Globus pallidus (tissue), 1 donor: ENCODE measurements around the gene NBEA.
A peak's percentile ranks its signal among the peaks of the same experiment; 100 is the strongest.

Experiments used
- DNase-seq: peaks from one replicate; pipeline ENCODE4 v3.0.0-alpha.2; 2015; ENCODE audit warnings: low spot score

Gene NBEA

DNA sequence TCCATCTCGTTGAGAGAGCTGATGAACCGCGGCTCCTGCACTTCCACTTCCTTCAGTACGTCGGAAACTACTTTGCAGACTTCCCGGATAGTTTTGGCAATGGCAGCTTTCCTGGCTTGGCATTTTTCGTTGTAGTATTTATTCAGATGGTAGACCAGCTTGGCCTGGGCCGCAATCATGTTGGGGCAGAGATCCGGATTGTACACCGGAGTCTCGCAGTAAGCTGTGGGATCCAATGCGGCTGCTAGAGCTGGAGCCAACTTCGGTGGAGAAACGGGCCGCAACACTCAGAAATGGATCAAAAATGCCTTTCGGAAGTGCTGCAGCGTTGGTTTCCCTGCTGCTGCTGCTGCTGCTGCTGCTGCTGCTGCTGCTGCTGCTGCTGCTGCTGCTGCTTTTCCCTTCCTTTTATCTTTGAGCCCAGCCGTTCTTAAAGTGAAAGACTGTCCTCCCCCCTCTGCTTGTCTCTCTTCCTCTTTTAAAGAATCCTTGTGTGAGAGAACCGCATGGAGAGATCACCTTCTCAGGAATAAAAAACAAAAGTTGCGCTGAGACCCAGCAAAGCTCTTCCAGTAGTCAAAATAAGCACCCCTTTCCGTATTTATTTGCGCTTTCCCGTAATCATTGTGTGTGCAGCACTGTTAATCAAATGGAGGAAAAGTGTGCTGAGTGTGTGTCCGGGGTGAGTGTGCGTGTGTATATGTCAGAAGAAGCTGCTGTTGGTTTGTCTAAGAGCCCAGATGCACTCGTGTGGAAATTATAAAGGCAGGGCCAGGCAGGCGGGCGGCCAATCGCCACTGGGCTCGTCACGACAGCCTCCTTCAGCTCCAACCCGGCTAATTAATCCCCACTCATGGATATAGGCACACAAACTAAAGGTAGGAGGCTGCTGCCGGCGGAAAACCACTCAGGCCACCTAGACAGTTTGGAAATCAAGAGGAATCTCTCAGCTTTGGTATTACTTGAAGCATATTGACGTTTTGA, 534.2 kb downstream of the NBEA start, which contains the start of gene MAB21L1:
MAB21L1 (minus strand) TSS at position 730 of the 984 bp plus-strand sequence; CDS start at position 179, 551 bp downstream.
- DNase-seq, result peak; percentile 35

DNA sequence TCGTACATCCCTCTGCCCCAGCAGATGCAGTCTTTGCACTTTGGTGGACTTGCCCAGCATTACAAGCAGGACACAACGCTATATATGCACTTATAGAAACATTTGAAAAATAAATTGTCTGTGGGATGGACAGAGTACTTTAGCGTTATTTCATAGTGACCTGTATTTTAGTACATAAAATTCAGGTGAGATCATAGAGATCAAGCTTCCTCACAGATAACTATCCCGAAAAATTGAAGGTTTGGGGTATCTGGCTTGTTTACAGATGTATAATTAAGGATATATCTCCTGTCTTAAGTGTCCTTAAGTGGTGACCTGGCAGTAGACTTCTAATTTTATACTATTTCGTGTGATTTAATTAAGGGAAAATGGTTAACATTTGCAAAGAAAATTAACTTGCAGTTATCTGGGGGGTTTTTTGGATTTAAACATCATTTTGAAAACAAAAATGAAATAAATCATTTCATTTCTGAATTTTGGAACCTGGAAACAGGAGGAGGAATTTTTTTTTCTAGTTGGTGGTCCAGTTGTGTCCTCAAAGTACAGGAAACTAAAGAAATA, 535.4 kb downstream of the NBEA start:
- DNase-seq, result no peak

DNA sequence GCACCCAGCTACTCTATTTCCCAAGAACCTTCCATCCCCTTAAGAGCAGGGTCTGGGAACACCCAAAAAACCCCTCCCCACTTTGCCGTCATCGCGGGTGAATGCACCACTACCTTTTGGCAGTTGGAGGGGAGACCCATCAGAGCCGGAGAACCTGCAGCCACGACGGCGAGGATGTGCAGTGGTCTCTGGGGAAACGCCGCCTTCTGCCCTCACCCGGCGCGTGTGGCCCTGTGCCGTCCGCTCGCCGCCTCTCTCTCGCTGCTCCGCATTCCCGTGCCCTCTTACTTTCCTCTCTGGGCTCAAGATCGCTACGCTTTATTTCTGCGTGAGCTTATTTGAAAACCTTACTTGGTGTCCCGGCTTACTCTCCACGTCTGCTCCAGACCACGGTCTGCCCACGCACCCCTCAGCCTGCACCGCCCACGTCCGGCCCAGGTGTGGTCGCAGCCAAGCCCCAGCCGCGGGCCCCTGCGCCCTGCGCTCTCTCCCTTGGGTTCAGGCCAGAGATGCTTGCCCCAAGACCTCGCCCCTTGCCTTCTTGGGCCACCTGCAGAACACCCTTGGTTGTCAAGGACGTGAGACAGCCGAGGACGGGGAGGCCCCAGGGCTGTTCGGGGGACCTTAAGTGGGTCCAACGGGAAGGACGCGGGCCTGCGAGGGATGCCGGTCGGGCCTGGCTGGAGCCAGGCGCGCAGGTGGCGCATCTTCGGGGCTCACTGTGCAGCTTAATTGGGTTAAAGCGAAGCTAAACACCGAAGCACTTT, 536.4 kb downstream of the NBEA start:
- no peak for DNase-seq

DNA sequence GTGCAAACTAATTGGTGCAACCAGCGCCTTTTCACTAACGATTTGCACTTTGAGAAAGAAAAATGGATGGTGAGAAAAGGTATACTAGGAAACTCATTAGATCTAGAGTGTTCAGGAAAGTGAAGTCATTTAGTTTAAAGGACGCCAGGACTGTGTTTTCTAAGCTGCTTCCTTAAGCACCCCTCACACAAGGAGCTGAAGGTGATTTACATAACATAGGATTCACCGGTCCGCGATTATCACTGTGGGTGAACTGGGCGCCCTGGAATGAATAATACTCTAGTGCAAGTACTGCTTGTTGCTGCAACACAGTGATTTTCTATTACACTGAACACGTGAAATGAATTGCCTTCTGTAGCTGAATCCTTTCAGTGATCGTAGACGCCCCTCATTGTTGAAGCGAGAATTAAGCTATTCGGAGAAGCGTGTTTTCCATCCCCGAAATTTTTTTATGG, 537.0 kb downstream of the NBEA start:
- DNase-seq, result no peak

DNA sequence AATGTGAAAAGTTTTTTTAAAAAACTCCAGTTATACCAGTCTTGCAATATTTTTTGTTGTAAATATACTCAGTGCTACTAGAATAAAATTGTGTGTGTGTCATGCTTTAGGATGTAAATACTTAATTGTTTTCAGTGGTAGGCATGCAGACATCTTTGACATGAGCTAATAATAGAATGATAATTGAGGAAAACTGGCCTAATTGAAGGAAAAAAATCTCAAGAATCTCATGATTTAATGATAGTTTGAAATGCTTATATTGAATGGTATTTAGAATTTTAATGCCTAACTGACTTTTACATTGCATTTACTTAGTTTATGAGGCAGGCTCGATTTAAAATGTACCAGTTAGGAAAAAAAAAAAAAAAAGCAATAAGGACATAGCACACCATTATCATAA, 537.6 kb downstream of the NBEA start:
- no peak for DNase-seq

DNA sequence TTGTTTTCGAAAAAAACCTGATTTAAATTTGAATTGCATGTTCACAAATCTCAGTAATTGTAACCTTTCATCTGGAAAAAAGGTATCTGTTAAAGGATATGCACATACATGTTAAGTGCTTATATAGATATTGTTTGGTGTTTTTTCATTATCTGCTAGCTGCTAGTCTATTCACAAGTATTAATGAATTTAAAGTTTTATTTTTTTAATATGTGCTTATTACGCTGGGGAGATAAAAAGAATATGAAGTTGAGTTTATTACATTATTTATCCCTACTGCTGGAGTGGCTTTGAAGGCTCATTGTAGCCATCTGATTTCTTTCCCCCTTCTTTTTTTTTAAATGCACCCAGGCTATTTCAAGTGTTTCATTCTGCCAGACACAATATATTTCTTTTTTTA, 538.3 kb downstream of the NBEA start:
- no peak for DNase-seq

DNA sequence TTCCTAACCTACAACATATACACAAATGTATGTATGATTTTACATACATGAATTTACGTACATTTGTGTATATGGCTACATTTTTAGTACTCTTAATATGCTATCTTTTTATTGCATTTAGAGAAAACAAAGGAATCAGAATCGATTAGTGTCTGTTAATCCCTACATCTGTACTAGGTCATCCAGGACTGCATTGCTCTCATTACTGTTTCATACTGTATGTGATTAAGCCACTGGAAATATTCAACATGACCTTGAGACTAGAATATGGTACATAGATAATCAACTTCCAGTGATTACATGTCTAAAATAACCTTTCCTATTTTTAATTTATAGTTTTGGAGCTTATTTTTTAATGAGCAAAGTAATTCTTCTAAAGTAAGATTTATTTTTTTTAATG, 539.7 kb downstream of the NBEA start:
- DNase-seq, result no peak

DNA sequence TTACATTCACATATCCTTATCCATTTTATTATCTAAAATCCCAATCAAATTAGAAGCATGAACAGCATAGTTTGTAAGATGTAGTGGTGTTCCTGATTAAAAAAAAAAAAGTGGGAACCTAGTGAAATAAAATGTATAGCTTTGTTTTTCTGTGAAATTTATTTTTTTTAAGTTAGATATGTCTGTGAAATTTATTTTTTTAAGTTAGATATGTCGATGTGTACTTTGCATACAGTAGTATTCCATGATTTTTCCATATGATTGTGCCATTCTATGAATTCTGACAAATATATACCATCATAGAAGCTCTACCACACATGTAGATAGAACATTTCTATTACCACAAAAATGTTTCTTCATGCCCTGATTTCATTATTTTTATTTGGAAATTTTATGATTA, 540.5 kb downstream of the NBEA start:
- DNase-seq, result no peak

DNA sequence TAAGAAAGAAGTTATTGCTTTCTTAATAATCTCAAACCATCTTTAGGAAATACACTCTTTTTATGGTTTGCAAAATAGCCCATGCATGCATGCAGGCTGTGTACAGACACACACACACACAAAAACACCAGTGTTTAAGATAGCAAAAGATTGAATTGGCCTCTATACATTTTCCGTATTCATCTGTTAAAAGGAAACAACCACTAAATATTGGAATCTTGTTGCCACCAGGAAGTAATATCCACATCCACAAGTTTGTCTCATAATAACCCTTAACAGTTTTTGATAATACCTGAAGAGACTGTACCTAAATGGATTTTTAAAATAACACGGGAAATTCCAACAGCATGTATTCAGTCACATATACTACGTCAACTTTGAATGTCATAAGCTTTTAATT, 541.7 kb downstream of the NBEA start:
- DNase-seq, result no peak

DNA sequence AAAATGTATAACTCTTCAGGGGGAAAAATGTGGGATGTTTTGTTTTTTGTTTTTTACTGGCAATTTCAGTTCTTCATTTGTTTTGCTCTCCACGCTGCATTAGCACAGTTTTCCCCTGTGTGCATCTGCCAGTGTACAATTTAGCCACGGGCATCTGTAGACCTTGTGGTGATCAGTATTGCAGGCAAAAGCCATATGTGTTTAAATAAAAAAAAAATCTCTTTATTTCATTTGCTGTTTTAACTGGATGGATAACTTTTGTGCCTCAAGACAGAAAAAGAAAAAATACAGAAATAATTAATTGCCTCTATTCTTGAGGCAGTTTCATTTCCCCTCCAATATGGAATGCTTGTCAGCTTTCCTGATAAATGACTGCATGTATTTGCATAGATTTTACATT, 542.3 kb downstream of the NBEA start:
- DNase-seq, result no peak

DNA sequence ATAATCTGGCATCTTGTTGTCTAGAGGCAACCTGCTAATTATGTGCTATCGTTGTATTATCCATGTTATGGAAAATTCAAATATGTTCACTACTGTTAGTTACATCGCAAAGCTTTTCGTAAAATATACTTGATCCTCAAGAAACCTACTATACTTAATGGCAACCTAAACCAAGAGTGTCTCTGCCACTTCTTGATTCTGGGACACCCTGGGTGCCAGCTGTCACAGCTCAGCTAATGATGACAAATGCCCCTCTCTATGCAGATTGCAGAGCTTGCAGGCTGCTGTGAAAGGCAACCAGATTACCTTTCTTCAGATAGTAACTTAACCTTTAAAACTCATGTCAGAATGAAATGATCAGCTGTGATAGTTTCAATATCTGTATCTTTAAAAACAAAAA, 543.4 kb downstream of the NBEA start:
- no peak for DNase-seq

DNA sequence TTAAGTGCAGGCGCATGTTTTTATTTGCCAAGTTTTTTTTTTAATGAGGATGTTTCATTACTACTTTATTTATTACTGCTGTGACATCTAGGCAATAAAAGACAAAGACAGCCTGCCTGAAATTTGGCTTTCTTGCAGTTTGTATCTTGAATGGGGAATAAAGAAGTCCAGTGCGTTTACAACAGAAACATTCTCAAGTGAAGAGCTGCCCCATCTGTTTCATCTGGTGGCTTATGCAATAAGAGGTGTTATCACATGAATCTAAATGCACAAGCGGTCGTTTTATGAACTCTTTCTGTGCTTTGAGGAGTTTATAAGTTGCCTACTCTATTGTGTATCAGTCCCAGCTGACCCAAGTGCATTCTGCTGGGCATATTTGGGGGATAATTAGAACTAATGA, 547.0 kb downstream of the NBEA start:
- no peak for DNase-seq

DNA sequence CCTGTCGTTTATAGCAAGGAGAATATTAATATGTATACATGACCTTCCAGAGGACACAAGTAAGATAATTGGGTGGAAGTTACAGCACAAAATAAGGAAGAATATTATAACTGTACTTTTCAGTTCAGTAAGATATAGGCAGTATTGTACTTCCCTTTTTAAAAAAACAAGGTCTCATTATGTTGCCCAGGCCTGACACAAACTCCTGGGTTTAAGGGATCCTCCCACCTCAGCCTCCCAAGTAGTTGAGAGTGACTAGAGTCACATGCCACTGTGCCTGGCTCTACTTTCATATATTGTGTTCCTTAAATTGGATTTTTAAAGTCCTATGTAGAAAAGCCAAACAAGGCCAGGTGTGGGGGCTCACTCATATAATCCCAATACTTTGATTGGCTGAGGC, 553.9 kb downstream of the NBEA start:
- no peak for DNase-seq

DNA sequence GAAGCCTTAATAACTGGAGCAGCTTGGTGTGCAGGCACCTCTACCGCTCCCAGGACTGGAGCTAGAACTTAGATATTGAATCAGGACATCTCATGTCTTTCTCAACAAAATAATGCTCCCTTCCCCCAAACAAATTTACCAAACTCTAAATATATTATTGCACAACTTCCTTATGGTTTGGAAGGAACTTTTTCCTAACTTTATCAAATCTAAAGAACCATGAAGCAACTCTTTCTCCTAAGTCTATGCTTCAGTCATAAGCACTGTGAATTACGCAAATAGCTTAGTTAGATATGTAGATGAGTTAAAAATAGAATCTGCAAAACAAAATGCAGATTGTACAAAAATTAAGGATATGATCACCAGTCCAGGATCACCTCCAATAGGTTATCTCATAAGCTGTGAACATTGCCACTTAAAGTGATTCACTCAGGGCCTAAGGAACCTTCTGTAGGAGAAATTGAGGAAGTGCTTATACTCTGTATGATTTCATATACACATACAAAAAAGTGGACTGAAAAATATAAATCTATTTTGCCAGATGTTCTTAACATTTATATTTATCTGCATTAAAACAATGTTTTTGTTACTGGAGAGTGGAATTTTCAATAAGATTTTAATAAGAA, 554.8 kb downstream of the NBEA start:
- DNase-seq, result no peak

DNA sequence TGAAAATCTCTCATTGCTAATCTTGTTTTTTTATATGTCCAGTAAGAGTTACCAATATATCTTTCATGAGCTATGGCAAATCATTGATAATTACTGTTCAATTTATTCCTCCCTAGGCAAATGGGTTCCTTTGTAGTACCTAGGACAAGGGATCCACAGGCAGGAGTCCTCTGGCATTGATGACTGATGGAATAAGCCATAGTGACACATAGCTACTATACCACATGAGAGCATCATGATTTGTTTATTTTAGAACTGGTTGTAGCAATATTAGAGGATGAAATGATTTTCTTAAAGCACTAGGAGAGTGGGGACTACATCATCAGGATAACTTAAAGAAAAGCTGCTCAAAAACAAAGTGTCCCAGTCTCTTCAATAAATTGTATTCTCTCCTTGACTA, 556.2 kb downstream of the NBEA start:
- no peak for DNase-seq

DNA sequence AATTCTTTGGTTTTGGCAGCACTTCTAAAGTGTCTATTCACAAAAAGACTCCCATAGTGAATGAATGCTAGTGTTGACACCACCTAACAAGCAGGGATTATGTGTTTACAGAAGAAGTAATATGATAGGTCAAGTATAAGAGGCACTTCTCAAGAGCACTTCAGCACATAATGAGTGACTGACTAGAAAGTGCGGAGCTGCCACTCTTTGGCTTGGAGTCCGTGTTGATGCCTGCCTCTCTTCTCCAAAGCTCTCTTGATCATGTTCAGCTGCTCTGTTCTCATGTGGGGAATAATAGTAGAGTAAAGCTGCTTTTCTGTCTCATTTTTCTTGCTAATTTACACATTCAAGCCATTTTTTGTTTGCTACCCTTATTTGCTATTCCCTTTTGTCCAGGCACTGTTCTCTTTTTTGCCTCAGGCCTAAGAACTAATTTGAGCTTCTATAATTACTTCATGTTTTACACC, 557.2 kb downstream of the NBEA start:
- peak; percentile 13 for DNase-seq

DNA sequence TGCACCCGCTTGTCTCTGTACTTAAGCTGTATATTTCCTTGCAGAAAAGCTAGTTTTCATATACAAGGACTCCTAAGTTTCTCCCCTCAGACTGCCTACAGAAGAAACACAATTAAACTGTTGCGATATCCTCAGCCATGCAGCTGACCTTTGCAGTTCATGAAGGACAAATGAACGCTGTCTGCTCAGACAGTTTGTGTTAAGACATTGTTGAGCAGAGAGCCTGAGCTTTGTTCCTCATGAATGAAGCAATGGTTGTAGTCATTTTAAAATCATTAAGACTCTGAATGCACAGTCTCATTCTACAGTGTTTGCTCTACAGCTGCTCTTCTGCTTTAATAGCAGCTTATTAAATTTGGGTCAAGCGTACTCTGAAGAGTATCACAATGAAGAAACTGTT, 557.6 kb downstream of the NBEA start:
- DNase-seq, result peak; percentile 14

DNA sequence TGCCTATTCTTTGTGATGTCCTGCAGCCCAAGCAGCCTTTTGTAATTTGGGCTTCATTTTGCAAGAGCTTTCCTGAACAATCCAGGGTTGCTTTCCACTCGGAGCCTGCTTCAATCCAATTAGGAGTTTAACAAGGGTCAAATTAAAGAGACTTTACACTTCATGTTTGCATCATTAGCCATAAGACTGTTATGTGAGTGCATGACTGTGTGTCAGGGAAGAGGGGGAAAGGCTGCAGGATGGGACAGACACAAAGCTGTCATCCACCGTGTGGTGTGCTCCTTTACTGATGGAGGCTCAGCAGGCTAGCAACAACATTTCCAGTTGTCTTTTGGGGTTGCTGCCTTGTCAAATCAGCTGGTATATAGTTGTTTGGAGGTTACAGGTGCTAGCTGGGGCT, 558.1 kb downstream of the NBEA start:
- no peak for DNase-seq

DNA sequence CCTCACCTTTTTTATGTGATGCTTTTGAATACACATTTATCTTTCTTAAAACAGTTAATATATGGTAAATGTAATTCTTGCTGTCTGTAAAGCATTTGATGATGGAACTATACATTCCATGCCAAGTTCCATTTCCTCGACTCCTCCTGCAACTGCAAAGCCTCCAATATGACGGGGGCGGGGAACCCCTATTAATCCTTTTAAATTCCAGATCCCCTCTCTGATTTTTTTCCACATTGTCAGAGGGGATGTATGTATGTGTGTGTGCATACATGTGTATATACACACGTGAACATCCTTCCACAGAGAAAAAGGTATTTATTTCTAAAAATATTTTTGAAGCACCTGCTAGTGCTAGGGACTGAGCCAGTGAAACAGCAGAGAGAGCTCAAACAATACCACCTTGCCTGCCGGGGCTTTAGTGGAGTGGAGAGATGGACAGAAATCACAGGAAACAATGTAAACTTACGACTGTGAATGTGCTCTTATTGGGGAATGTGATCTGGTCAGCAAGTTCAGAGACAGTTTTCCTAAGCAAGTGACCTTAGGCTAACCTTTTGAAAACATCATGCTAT, 559.7 kb downstream of the NBEA start:
- DNase-seq, result no peak

DNA sequence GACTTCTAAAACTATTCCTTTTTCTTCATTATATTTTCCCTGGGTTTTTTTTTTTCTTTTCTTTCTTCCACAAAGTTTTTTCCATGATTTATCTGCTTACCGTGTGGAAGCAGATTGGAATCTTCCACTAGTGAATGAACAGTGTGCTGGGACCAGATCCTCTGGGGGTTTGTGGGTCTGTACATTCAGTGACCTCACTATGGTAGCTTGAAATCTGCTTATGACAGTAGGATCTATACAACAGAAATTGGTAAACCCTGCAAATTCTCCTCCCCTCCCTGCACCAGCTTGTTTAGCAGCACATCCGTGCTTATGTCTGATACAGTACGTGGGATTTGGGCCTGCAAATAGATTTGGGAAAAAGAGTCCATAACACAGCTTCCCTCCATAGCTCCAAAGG, 560.4 kb downstream of the NBEA start:
- DNase-seq, result no peak

DNA sequence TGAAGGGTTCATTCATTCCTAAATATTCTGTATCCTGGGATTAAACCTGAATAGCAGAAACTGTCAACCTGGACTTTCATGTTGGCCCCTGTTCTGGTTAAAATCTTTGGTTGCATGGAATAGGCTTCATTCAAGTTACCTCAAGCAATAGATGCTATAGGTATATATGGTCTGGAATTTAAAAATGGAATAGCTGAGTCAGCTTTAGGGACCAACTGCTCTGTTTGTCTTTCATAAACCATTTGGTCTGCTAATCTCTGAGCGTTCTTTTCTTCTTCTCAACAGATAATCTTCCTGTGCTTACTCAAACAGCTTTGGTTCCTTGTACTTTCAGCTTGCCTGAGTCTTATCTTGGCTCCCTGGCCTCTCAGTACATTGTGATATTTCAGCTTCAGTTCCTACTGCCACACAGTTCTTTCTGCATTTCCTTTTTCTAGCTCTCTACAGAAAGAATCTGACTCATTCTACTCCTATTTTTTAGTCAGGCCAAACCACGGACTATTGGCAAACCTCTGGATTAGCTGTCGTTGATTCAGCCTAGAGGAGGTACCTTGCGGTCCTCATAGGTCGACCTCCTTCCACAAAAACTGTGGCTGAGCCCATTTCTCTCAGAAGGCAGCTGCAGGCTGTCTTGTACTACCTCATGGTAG, 570.3 kb downstream of the NBEA start:
- DNase-seq, result no peak
